ENCODE measurements around the gene STH. TPM values are rescaled to one million over a fixed set of nuclear protein-coding genes. Genes with fewer than 3 reads are reported as not detected.
A peak's percentile ranks its signal among the peaks of the same experiment; 100 is the strongest.

Gene STH
- total and polyA plus RNA-seq, 10 donors = not detected

DNA sequence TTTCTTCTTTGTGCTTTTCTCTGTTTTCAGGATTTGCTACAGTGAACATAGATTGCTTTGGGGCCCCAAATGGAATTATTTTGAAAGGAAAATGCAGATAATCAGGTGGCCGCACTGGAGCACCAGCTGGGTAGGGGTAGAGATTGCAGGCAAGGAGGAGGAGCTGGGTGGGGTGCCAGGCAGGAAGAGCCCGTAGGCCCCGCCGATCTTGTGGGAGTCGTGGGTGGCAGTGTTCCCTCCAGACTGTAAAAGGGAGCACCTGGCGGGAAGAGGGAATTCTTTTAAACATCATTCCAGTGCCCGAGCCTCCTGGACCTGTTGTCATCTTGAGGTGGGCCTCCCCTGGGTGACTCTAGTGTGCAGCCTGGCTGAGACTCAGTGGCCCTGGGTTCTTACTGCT is 1.2 kb downstream of the STH start:
- no peak overlapping the region for H3K27ac ChIP-seq
- TF ChIP-seq, protein P1, sequence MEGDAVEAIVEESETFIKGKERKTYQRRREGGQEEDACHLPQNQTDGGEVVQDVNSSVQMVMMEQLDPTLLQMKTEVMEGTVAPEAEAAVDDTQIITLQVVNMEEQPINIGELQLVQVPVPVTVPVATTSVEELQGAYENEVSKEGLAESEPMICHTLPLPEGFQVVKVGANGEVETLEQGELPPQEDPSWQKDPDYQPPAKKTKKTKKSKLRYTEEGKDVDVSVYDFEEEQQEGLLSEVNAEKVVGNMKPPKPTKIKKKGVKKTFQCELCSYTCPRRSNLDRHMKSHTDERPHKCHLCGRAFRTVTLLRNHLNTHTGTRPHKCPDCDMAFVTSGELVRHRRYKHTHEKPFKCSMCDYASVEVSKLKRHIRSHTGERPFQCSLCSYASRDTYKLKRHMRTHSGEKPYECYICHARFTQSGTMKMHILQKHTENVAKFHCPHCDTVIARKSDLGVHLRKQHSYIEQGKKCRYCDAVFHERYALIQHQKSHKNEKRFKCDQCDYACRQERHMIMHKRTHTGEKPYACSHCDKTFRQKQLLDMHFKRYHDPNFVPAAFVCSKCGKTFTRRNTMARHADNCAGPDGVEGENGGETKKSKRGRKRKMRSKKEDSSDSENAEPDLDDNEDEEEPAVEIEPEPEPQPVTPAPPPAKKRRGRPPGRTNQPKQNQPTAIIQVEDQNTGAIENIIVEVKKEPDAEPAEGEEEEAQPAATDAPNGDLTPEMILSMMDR (IDR thresholded peaks at IDR 0.05 in 8 of 11, conservative IDR thresholded peaks at IDR 0.05 in 3 of 11) = no peak
- TF ChIP-seq POLR2A (IDR thresholded peaks at IDR 0.05) = no peak
- TF ChIP-seq POLR2AphosphoS5 (IDR thresholded peaks at IDR 0.05) = no peak
- intact Hi-C loops (cut with DNase I; ENCODE audit: low total_unique reads) = loop anchor here (5.0 to 10.0 kb wide), 2 partner anchors 212 to 285 kb away; no protein-coding TSS in a partner anchor
- no peak for DNase-seq
- peaks cover 0 to 18% (median 2%) of the 10 kb centered on the region in 6 donors for H3K4me1 ChIP-seq
- no peaks in the 10 kb centered on the region for H3K36me3 ChIP-seq
- 72 to 82% (median 75%) methylated on average over 7 of the region's 7 CpGs for WGBS, 5 donors
- H3K9me3 ChIP-seq = no peaks in the 10 kb centered on the region
- H3K27me3 ChIP-seq (replicated peaks in 1 of 7) = no peaks in the 10 kb centered on the region
- H3K4me3 ChIP-seq = no peak overlapping the region

DNA sequence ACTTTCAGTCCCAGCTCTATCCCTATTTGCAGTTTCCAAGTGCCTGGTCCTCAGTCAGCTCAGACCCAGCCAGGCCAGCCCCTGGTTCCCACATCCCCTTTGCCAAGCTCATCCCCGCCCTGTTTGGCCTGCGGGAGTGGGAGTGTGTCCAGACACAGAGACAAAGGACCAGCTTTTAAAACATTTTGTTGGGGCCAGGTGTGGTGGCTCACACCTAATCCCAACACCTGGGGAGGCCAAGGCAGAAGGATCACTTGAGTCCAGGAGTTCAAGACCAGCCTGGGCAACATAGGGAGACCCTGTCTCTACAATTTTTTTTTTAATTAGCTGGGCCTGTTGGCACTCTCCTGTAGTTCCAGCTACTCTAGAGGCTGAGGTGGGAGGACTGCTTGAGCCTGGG is 1.7 kb downstream of the STH start:
- intact Hi-C loops (cut with DNase I; ENCODE audit: low total_unique reads) = loop anchor here (5.0 to 10.0 kb wide), 2 partner anchors 212 to 284 kb away; no protein-coding TSS in a partner anchor
- H3K36me3 ChIP-seq = no peaks in the 10 kb centered on the region
- no peak overlapping the region for H3K4me3 ChIP-seq
- no peaks in the 10 kb centered on the region for H3K9me3 ChIP-seq
- peaks cover 0 to 14% (median 2%) of the 10 kb centered on the region in 6 donors for H3K4me1 ChIP-seq
- DNase-seq = no peak
- no peak overlapping the region for H3K27ac ChIP-seq
- TF ChIP-seq POLR2AphosphoS5 (IDR thresholded peaks at IDR 0.05) (no peak), POLR2A (IDR thresholded peaks at IDR 0.05) (no peak)
- TF ChIP-seq, protein P1 (IDR thresholded peaks at IDR 0.05 in 8 of 11, conservative IDR thresholded peaks at IDR 0.05 in 3 of 11) = no peak
- H3K27me3 ChIP-seq (replicated peaks in 1 of 7) = no peaks in the 10 kb centered on the region
- 72 to 100% (median 89%) methylated on average over 2 of the region's 2 CpGs for WGBS, 5 donors

DNA sequence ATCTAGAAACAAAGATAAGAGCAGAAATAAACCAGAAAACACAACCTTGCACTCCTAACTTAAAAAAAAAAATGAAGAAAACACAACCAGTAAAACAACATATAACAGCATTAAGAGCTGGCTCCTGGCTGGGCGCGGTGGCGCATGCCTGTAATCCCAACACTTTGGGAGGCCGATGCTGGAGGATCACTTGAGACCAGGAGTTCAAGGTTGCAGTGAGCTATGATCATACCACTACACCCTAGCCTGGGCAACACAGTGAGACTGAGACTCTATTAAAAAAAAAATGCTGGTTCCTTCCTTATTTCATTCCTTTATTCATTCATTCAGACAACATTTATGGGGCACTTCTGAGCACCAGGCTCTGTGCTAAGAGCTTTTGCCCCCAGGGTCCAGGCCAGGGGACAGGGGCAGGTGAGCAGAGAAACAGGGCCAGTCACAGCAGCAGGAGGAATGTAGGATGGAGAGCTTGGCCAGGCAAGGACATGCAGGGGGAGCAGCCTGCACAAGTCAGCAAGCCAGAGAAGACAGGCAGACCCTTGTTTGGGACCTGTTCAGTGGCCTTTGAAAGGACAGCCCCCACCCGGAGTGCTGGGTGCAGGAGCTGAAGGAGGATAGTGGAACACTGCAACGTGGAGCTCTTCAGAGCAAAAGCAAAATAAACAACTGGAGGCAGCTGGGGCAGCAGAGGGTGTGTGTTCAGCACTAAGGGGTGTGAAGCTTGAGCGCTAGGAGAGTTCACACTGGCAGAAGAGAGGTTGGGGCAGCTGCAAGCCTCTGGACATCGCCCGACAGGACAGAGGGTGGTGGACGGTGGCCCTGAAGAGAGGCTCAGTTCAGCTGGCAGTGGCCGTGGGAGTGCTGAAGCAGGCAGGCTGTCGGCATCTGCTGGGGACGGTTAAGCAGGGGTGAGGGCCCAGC is 2.6 kb downstream of the STH start:
- intact Hi-C loops (cut with DNase I; ENCODE audit: low total_unique reads) = loop anchor here (5.0 to 10.0 kb wide), 2 partner anchors 211 to 283 kb away; no protein-coding TSS in a partner anchor
- Histone ChIP-seq H3K9me3 (no peaks in the 10 kb centered on the region), H3K4me1 (peaks cover 0 to 8% (median 2%) of the 10 kb centered on the region in 6 donors), H3K27me3 (replicated peaks in 1 of 7) (no peaks in the 10 kb centered on the region), H3K36me3 (no peaks in the 10 kb centered on the region), H3K4me3 (no peak overlapping the region), H3K27ac (no peak overlapping the region)
- no peak for DNase-seq
- no peak for TF ChIP-seq POLR2A (IDR thresholded peaks at IDR 0.05)
- 75 to 82% (median 77%) methylated on average over 13 of the region's 13 CpGs for WGBS, 5 donors

DNA sequence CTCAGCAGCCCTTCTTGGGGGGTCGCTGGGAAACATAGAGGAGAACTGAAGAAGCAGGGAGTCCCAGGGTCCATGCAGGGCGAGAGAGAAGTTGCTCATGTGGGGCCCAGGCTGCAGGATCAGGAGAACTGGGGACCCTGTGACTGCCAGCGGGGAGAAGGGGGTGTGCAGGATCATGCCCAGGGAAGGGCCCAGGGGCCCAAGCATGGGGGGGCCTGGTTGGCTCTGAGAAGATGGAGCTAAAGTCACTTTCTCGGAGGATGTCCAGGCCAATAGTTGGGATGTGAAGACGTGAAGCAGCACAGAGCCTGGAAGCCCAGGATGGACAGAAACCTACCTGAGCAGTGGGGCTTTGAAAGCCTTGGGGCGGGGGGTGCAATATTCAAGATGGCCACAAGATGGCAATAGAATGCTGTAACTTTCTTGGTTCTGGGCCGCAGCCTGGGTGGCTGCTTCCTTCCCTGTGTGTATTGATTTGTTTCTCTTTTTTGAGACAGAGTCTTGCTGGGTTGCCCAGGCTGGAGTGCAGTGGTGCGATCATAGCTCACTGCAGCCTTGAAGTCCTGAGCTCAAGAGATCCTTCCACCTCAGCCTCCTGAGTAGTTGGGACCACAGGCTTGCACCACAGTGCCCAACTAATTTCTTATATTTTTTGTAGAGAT is 3.4 kb downstream of the STH start:
- Histone ChIP-seq H3K27ac (no peak overlapping the region), H3K9me3 (no peaks in the 10 kb centered on the region), H3K36me3 (no peaks in the 10 kb centered on the region), H3K27me3 (replicated peaks in 1 of 7) (no peaks in the 10 kb centered on the region), H3K4me1 (peaks cover 0 to 8% (median 2%) of the 10 kb centered on the region in 6 donors), H3K4me3 (no peak overlapping the region)
- peak; percentile 88 for DNase-seq
- TF ChIP-seq POLR2A (IDR thresholded peaks at IDR 0.05) = no peak
- TF ChIP-seq, protein P1 (IDR thresholded peaks at IDR 0.05 in 8 of 11, conservative IDR thresholded peaks at IDR 0.05 in 3 of 11) = peak; percentile 91 to 99 (median 98)
- WGBS, 5 donors = 22 to 25% (median 24%) methylated on average over 8 of the region's 8 CpGs
- intact Hi-C loops (cut with DNase I; ENCODE audit: low total_unique reads) = loop anchor here (5.0 to 10.0 kb wide), 2 partner anchors 210 to 282 kb away; no protein-coding TSS in a partner anchor
